ENCODE data around the gene MAPT.

DNA sequence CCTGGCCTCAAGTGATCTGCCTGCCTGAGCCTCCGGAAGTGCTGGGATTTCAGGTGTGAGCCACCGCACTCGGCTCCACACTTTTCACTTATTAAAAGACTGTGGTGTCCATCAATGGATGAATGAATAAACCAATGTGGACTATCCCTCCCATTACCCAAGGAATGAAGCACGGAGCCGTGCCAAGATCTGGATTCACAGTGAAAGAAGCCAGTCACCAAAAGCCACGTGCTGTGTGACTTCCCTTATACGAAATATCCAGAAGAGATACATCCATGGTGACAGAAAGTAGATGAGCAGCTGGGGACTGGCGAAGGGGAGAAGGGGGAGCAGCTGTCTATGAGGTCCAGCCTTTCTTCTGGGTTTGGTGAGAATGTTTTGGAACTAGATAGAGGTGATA, 56.5 kb downstream of the MAPT start:
- TF ChIP-seq, protein P1, sequence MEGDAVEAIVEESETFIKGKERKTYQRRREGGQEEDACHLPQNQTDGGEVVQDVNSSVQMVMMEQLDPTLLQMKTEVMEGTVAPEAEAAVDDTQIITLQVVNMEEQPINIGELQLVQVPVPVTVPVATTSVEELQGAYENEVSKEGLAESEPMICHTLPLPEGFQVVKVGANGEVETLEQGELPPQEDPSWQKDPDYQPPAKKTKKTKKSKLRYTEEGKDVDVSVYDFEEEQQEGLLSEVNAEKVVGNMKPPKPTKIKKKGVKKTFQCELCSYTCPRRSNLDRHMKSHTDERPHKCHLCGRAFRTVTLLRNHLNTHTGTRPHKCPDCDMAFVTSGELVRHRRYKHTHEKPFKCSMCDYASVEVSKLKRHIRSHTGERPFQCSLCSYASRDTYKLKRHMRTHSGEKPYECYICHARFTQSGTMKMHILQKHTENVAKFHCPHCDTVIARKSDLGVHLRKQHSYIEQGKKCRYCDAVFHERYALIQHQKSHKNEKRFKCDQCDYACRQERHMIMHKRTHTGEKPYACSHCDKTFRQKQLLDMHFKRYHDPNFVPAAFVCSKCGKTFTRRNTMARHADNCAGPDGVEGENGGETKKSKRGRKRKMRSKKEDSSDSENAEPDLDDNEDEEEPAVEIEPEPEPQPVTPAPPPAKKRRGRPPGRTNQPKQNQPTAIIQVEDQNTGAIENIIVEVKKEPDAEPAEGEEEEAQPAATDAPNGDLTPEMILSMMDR (IDR thresholded peaks at IDR 0.05 in 4 of 5, conservative IDR thresholded peaks at IDR 0.05 in 1 of 5): no peak
- no peak for TF ChIP-seq POLR2A (IDR thresholded peaks at IDR 0.05)
